ENCODE data around the gene TEX9.

TEX9 gene

GRCh38 chr15:56367156-56367555 lies 1.9 kb downstream of the TEX9 start:
- TF ChIP-seq TAF1 (IDR thresholded peaks at IDR 0.05; ENCODE audit: borderline replicate concordance, insufficient read depth, low read length) (no peak), SIN3A (IDR thresholded peaks at IDR 0.05; ENCODE audit: borderline replicate concordance, insufficient read depth, low read length) (no peak), REST (IDR thresholded peaks at IDR 0.05; ENCODE audit: insufficient read depth in 1 of 2, low read depth in 2 of 2, low read length in 2 of 2) (no peak), POLR2AphosphoS5 (IDR thresholded peaks at IDR 0.05; ENCODE audit: low read depth, low read length) (no peak), FOXP2 (optimal IDR thresholded peaks at IDR 0.05; ENCODE audit: borderline replicate concordance, extremely low read depth, extremely low read length, insufficient read depth) (no peak)

- TF ChIP-seq POLR2AphosphoS5 (IDR thresholded peaks at IDR 0.05; ENCODE audit: low read depth, low read length) (no peak), TAF1 (IDR thresholded peaks at IDR 0.05; ENCODE audit: borderline replicate concordance, insufficient read depth, low read length) (no peak), REST (IDR thresholded peaks at IDR 0.05; ENCODE audit: insufficient read depth in 1 of 2, low read depth in 2 of 2, low read length in 2 of 2) (no peak), SIN3A (IDR thresholded peaks at IDR 0.05; ENCODE audit: borderline replicate concordance, insufficient read depth, low read length) (no peak), FOXP2 (optimal IDR thresholded peaks at IDR 0.05; ENCODE audit: borderline replicate concordance, extremely low read depth, extremely low read length, insufficient read depth) (no peak)
These were observed 4.0 kb downstream of the TEX9 start for GRCh38 chr15:56369234-56369633.

GRCh38 chr15:56371495-56372147 lies 6.4 kb downstream of the TEX9 start:
- TF ChIP-seq TAF1 (IDR thresholded peaks at IDR 0.05; ENCODE audit: borderline replicate concordance, insufficient read depth, low read length) = no peak
- TF ChIP-seq REST (IDR thresholded peaks at IDR 0.05; ENCODE audit: insufficient read depth in 1 of 2, low read depth in 2 of 2, low read length in 2 of 2) = no peak
- TF ChIP-seq SIN3A (IDR thresholded peaks at IDR 0.05; ENCODE audit: borderline replicate concordance, insufficient read depth, low read length) = no peak
- no peak for TF ChIP-seq POLR2AphosphoS5 (IDR thresholded peaks at IDR 0.05; ENCODE audit: low read depth, low read length)
- no peak for TF ChIP-seq FOXP2 (optimal IDR thresholded peaks at IDR 0.05; ENCODE audit: borderline replicate concordance, extremely low read depth, extremely low read length, insufficient read depth)

GRCh38 chr15:56383010-56383409 lies 17.8 kb downstream of the TEX9 start:
- no peak for TF ChIP-seq TAF1 (IDR thresholded peaks at IDR 0.05; ENCODE audit: borderline replicate concordance, insufficient read depth, low read length)
- TF ChIP-seq REST (IDR thresholded peaks at IDR 0.05; ENCODE audit: insufficient read depth in 1 of 2, low read depth in 2 of 2, low read length in 2 of 2) = no peak
- TF ChIP-seq SIN3A (IDR thresholded peaks at IDR 0.05; ENCODE audit: borderline replicate concordance, insufficient read depth, low read length) = no peak
- TF ChIP-seq POLR2AphosphoS5 (IDR thresholded peaks at IDR 0.05; ENCODE audit: low read depth, low read length) = no peak
- no peak for TF ChIP-seq FOXP2 (optimal IDR thresholded peaks at IDR 0.05; ENCODE audit: borderline replicate concordance, extremely low read depth, extremely low read length, insufficient read depth)

All from PFSK-1 (cell line).